ENCODE results near the gene RASA2.

RASA2 gene

GRCh38 chr3:141659821-141660613, 173.2 kb downstream of the RASA2 start:
- Histone ChIP-seq H3K9ac (no peak overlapping the region), H3K27ac (no peak overlapping the region), H3K4me3 (IDR thresholded peaks at IDR 0.05; ENCODE audit: insufficient read depth, low read depth, low read length) (no peak overlapping the region)

DNA sequence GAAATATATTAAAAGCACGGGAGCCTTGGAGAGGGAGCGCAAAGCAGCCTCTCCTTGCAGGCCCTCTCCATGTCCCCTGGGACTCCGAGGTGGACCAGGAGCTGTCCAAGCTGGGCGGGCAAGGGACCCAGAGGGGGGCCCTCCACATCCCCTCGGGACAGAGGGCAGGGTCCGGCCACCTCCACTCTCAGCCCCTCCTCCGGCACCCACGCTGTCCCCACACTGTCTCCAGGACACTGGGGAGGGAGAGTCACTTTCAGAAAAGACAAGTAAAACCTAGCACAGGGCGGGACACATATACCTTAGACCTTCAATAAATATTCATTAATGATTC, 173.8 kb downstream of the RASA2 start:
- Histone ChIP-seq H3K9ac (no peak overlapping the region), H4K20me1 (ENCODE audit: insufficient read depth) (no peaks in the 10 kb centered on the region), H3K27me3 (ENCODE audit: insufficient read depth, low read depth) (no peaks in the 10 kb centered on the region), H3K4me2 (no peak overlapping the region), H3K27ac (no peak overlapping the region), H3K4me1 (ENCODE audit: low read depth, poor library complexity, severe bottlenecking) (no peaks in the 10 kb centered on the region), H3K36me3 (ENCODE audit: insufficient read depth) (no peaks in the 10 kb centered on the region), H3K4me3 (IDR thresholded peaks at IDR 0.05; ENCODE audit: insufficient read depth, low read depth, low read length) (no peak overlapping the region), H2AFZ (ENCODE audit: low read depth) (no peak overlapping the region), H3K79me2 (ENCODE audit: insufficient read depth, low read depth) (no peaks in the 10 kb centered on the region)
- TF ChIP-seq, protein P1, sequence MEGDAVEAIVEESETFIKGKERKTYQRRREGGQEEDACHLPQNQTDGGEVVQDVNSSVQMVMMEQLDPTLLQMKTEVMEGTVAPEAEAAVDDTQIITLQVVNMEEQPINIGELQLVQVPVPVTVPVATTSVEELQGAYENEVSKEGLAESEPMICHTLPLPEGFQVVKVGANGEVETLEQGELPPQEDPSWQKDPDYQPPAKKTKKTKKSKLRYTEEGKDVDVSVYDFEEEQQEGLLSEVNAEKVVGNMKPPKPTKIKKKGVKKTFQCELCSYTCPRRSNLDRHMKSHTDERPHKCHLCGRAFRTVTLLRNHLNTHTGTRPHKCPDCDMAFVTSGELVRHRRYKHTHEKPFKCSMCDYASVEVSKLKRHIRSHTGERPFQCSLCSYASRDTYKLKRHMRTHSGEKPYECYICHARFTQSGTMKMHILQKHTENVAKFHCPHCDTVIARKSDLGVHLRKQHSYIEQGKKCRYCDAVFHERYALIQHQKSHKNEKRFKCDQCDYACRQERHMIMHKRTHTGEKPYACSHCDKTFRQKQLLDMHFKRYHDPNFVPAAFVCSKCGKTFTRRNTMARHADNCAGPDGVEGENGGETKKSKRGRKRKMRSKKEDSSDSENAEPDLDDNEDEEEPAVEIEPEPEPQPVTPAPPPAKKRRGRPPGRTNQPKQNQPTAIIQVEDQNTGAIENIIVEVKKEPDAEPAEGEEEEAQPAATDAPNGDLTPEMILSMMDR (conservative IDR thresholded peaks at IDR 0.05; ENCODE audit: low read depth, low read length), result no peak

More at GRCh38 chr3:141659821-141660613, 173.2 kb downstream of the RASA2 start:
- Histone ChIP-seq H4K20me1 (ENCODE audit: insufficient read depth) (no peaks in the 10 kb centered on the region), H3K4me1 (ENCODE audit: low read depth, poor library complexity, severe bottlenecking) (no peaks in the 10 kb centered on the region), H2AFZ (ENCODE audit: low read depth) (no peak overlapping the region), H3K36me3 (ENCODE audit: insufficient read depth) (no peaks in the 10 kb centered on the region), H3K27me3 (ENCODE audit: insufficient read depth, low read depth) (no peaks in the 10 kb centered on the region), H3K4me2 (no peak overlapping the region), H3K79me2 (ENCODE audit: insufficient read depth, low read depth) (no peaks in the 10 kb centered on the region)
- TF ChIP-seq, protein P1 (conservative IDR thresholded peaks at IDR 0.05; ENCODE audit: low read depth, low read length), result no peak

DNA sequence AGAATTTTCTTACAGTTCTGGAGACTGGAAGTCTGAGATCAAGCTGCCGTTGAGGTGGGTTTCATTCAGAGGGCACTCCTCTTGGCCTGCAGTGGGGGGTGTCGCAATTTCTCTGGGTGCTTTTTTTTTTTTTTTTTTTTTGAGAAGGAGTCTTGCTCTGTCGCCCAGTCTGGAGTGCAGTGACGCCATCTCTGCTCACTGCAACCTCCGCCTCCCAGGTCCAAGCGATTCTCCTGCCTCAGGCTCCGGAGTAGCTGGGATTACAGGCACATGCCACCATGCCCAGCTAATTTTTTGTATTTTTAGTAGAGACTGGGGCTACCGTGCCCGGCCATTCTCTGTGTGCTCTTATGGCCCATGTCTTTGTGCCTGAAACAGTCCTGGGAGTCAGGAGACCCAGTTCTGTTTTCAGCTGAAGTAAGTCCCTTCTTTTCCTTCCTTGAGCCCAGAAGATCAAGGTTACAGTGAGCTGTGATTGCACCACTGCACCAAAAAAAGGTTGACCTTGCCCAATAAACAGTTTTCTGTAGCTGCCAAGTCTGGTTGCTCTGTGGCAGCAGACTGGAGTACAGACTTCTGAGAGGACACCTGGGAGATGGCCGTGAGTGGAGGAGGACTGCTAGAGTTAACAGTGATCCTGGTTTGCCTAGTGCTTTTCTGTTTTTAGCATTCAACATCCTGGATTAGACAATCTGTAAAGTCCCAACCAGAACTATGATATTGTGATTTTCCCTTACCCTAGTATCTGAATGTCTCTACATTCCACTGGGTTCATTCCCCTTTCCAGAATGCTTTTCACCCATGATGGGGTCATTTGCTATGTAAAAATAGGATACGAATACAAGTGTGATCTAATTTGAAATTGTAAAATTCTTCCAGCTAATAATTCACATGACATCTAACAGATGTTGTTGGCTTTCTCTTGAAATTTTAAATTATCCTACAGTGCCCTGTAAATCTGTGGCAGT, 174.7 kb downstream of the RASA2 start:
- no peak overlapping the region for H3K4me2 ChIP-seq
- TF ChIP-seq, protein P1 (conservative IDR thresholded peaks at IDR 0.05; ENCODE audit: low read depth, low read length), result no peak
- no peak overlapping the region for H3K4me3 ChIP-seq (IDR thresholded peaks at IDR 0.05; ENCODE audit: insufficient read depth, low read depth, low read length)
- H4K20me1 ChIP-seq (ENCODE audit: insufficient read depth), result no peaks in the 10 kb centered on the region
- H2AFZ ChIP-seq (ENCODE audit: low read depth), result no peak overlapping the region
- H3K36me3 ChIP-seq (ENCODE audit: insufficient read depth), result no peaks in the 10 kb centered on the region
- no peaks in the 10 kb centered on the region for H3K79me2 ChIP-seq (ENCODE audit: insufficient read depth, low read depth)
- H3K27me3 ChIP-seq (ENCODE audit: insufficient read depth, low read depth), result no peaks in the 10 kb centered on the region
- no peaks in the 10 kb centered on the region for H3K4me1 ChIP-seq (ENCODE audit: low read depth, poor library complexity, severe bottlenecking)
- no peak overlapping the region for H3K9ac ChIP-seq
- H3K27ac ChIP-seq, result no peak overlapping the region

DNA sequence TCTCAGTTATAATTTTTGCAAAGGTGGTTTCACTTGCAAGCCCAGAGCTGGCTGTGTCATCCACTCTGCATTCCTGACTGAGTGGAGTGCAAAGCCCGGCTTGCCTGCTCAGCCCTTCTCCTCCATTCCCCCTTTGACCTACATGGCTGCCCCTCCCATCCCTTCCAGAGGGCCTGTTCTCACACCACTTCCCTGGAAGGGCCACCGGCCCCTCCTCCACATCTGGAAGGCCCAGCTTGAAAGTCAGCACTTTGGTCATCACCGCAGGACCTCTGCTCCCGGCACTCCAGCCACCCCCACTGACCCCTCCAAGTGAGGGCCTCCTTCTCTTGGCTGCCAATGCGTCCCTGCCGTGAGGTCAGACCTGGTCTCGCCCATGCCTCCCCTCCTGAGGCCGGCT, 177.2 kb downstream of the RASA2 start:
- no peaks in the 10 kb centered on the region for H3K79me2 ChIP-seq (ENCODE audit: insufficient read depth, low read depth)
- H3K4me3 ChIP-seq (IDR thresholded peaks at IDR 0.05; ENCODE audit: insufficient read depth, low read depth, low read length), result no peak overlapping the region
- H3K4me1 ChIP-seq (ENCODE audit: low read depth, poor library complexity, severe bottlenecking), result no peaks in the 10 kb centered on the region
- no peaks in the 10 kb centered on the region for H3K27me3 ChIP-seq (ENCODE audit: insufficient read depth, low read depth)
- H3K9ac ChIP-seq, result no peak overlapping the region
- H2AFZ ChIP-seq (ENCODE audit: low read depth), result no peak overlapping the region
- H3K36me3 ChIP-seq (ENCODE audit: insufficient read depth), result no peaks in the 10 kb centered on the region
- TF ChIP-seq, protein P1 (conservative IDR thresholded peaks at IDR 0.05; ENCODE audit: low read depth, low read length), result no peak
- H4K20me1 ChIP-seq (ENCODE audit: insufficient read depth), result no peaks in the 10 kb centered on the region
- H3K27ac ChIP-seq, result no peak overlapping the region
- no peak overlapping the region for H3K4me2 ChIP-seq
